Skeletal muscle satellite cell (primary cell): ENCODE results near the gene CTNND2.

ENCODE experiments used
- H3K27me3 ChIP-seq: 2 replicates; pipeline ENCODE4 v1.7.0; 2013; ENCODE audit warnings: low read length; ENCODE audit not compliant: control insufficient read depth, insufficient read depth
- H3K36me3 ChIP-seq: 2 replicates; pipeline ENCODE4 v1.7.0; 2013; ENCODE audit warnings: mild to moderate bottlenecking, control low read depth, low read length; ENCODE audit not compliant: insufficient read depth
- H3K4me1 ChIP-seq: 2 replicates; pipeline ENCODE4 v1.7.0; 2013; ENCODE audit warnings: low read length; ENCODE audit not compliant: control insufficient read depth, insufficient read depth
- H3K4me2 ChIP-seq: 2 replicates; pipeline ENCODE4 v1.7.0; 2013; ENCODE audit warnings: mild to moderate bottlenecking, low read length
- H3K4me3 ChIP-seq: 2 replicates; pipeline ENCODE4 v1.7.0; 2013; ENCODE audit warnings: low read length
- H3K9ac ChIP-seq: 2 replicates; pipeline ENCODE4 v1.7.0; 2013; ENCODE audit warnings: mild to moderate bottlenecking, low read depth, low read length, moderate library complexity
- H3K9me3 ChIP-seq: replicated peaks from 2 replicates; pipeline ENCODE4 v1.7.0; 2013; ENCODE audit warnings: mild to moderate bottlenecking, control low read depth, low read length

The CTNND2 gene

GRCh38 chr5:11000515-11001353, 903.5 kb downstream of the CTNND2 start:
- H3K9me3 ChIP-seq = no peaks in the 10 kb centered on the region
- no peaks in the 10 kb centered on the region for H3K4me1 ChIP-seq
- no peaks in the 10 kb centered on the region for H3K36me3 ChIP-seq
- no peak overlapping the region for H3K9ac ChIP-seq
- H3K4me3 ChIP-seq = no peak overlapping the region
- no peak overlapping the region for H3K4me2 ChIP-seq
- no peaks in the 10 kb centered on the region for H3K27me3 ChIP-seq

- Histone ChIP-seq H3K4me2 (no peak overlapping the region), H3K4me3 (no peak overlapping the region), H3K27me3 (no peaks in the 10 kb centered on the region), H3K9me3 (no peaks in the 10 kb centered on the region), H3K36me3 (no peaks in the 10 kb centered on the region), H3K4me1 (no peaks in the 10 kb centered on the region), H3K9ac (no peak overlapping the region)
Measured at GRCh38 chr5:10999714-11000113, 904.5 kb downstream of the CTNND2 start.

GRCh38 chr5:10995891-10996290, 908.4 kb downstream of the CTNND2 start:
- Histone ChIP-seq H3K9me3 (no peaks in the 10 kb centered on the region), H3K9ac (no peak overlapping the region), H3K4me3 (no peak overlapping the region), H3K36me3 (no peaks in the 10 kb centered on the region), H3K4me2 (no peak overlapping the region), H3K27me3 (no peaks in the 10 kb centered on the region), H3K4me1 (no peaks in the 10 kb centered on the region)

- no peak overlapping the region for H3K9ac ChIP-seq
- H3K36me3 ChIP-seq = no peaks in the 10 kb centered on the region
- no peaks in the 10 kb centered on the region for H3K27me3 ChIP-seq
- H3K4me1 ChIP-seq = no peaks in the 10 kb centered on the region
- H3K4me2 ChIP-seq = no peak overlapping the region
- H3K4me3 ChIP-seq = no peak overlapping the region
- no peaks in the 10 kb centered on the region for H3K9me3 ChIP-seq
Measured at GRCh38 chr5:10994091-10994986, 909.9 kb downstream of the CTNND2 start.

GRCh38 chr5:10990634-10991033, 913.6 kb downstream of the CTNND2 start:
- no peaks in the 10 kb centered on the region for H3K27me3 ChIP-seq

GRCh38 chr5:10989577-10990263, 914.5 kb downstream of the CTNND2 start:
- no peaks in the 10 kb centered on the region for H3K9me3 ChIP-seq

More at GRCh38 chr5:10990634-10991033, 913.6 kb downstream of the CTNND2 start:
- no peak overlapping the region for H3K4me2 ChIP-seq
- H3K9me3 ChIP-seq = no peaks in the 10 kb centered on the region
- no peak overlapping the region for H3K9ac ChIP-seq
- no peaks in the 10 kb centered on the region for H3K4me1 ChIP-seq
- no peaks in the 10 kb centered on the region for H3K36me3 ChIP-seq
- H3K4me3 ChIP-seq = no peak overlapping the region

GRCh38 chr5:10988622-10989021, 915.6 kb downstream of the CTNND2 start:
- Histone ChIP-seq H3K9ac (no peak overlapping the region), H3K4me3 (no peak overlapping the region), H3K9me3 (no peaks in the 10 kb centered on the region), H3K27me3 (no peaks in the 10 kb centered on the region), H3K4me2 (no peak overlapping the region), H3K36me3 (no peaks in the 10 kb centered on the region), H3K4me1 (no peaks in the 10 kb centered on the region)

More at GRCh38 chr5:10989577-10990263, 914.5 kb downstream of the CTNND2 start:
- Histone ChIP-seq H3K4me3 (no peak overlapping the region), H3K9ac (no peak overlapping the region), H3K27me3 (no peaks in the 10 kb centered on the region), H3K4me1 (no peaks in the 10 kb centered on the region), H3K4me2 (no peak overlapping the region), H3K36me3 (no peaks in the 10 kb centered on the region)

- Histone ChIP-seq H3K4me3 (no peak overlapping the region), H3K9me3 (no peaks in the 10 kb centered on the region), H3K9ac (no peak overlapping the region), H3K36me3 (no peaks in the 10 kb centered on the region), H3K4me2 (no peak overlapping the region), H3K27me3 (no peaks in the 10 kb centered on the region), H3K4me1 (no peaks in the 10 kb centered on the region)
Measured at GRCh38 chr5:10987925-10988504, 916.2 kb downstream of the CTNND2 start.

GRCh38 chr5:10987276-10987924, 916.8 kb downstream of the CTNND2 start:
- Histone ChIP-seq H3K4me2 (no peak overlapping the region), H3K4me3 (no peak overlapping the region), H3K36me3 (no peaks in the 10 kb centered on the region), H3K27me3 (no peaks in the 10 kb centered on the region), H3K9me3 (no peaks in the 10 kb centered on the region), H3K4me1 (no peaks in the 10 kb centered on the region), H3K9ac (no peak overlapping the region)

GRCh38 chr5:10985721-10986110, 918.5 kb downstream of the CTNND2 start:
- no peak overlapping the region for H3K4me3 ChIP-seq
- no peaks in the 10 kb centered on the region for H3K4me1 ChIP-seq
- H3K9me3 ChIP-seq = no peaks in the 10 kb centered on the region
- no peak overlapping the region for H3K9ac ChIP-seq
- H3K36me3 ChIP-seq = no peaks in the 10 kb centered on the region
- H3K4me2 ChIP-seq = no peak overlapping the region
- H3K27me3 ChIP-seq = no peaks in the 10 kb centered on the region
